ENCODE measurements around the gene ASXL2.
"Not testable (repeated sequence)": the region's sequence is repeated elsewhere in the genome, so short reads cannot be mapped to it uniquely, and the experiment has no call there.

ASXL2 gene

DNA sequence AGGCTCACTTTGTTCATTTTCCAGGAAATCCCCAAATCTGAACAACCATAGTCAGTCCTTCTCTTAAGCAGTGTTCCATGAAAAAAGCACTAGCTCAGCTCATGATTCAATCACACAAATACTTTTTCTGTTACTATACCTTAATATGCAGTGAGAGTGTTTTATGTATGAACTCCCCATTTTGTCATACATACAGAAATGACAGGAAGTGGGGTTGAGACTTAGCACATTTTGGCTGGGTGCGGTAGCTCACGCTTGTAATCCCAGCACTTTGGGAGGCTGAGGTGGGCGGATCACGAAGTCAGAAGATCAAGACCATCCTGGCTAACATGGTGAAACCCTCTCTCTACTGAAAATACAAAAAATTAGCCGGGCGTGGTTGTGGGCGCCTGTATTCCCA, 149.7 kb downstream of the ASXL2 start:
- no peak for DNase-seq

GRCh38 chr2:25726522-25726921, 151.8 kb downstream of the ASXL2 start:
- no peak for DNase-seq

DNA sequence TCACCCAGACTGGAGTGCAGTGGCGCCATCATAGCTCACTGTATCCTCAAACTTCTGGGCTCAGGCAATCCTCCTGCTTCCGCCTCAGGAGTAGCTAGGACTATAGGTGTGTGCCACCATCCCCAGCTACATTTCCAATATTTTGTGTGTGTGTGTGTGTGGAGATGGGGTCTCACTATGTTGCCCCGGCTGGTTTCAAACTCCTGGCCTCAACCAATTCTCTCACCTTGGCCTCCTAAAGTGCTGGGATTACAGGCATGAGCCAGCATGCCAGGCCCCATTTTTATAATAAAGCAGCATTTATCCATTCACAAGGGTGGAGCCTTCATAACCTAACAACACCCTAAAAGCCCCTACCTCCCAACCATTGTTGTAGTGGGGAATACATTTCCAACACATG, 152.4 kb downstream of the ASXL2 start:
- DNase-seq, result no peak

DNA sequence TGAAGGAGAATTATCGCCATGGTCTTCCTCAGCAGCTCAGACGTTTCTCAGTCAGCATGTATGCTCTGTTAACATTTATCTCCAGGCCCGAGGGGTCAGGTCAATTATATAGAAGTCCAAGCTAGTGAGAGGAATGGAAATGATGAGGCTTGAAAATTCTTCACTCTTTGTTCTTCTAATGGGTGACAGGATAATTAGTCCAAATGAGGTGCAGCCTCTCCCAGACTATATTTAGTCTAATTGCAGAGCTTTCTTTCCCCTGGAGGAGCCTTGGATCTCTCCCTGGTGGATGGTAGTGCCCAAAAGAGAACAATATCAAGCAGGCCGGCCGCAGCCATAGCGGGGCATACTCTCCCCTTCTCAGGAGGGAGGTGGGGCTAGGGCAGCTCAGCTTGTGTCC, 153.5 kb downstream of the ASXL2 start:
- DNase-seq, result no peak

GRCh38 chr2:25722224-25722623, 156.1 kb downstream of the ASXL2 start:
- DNase-seq, result no peak

DNA sequence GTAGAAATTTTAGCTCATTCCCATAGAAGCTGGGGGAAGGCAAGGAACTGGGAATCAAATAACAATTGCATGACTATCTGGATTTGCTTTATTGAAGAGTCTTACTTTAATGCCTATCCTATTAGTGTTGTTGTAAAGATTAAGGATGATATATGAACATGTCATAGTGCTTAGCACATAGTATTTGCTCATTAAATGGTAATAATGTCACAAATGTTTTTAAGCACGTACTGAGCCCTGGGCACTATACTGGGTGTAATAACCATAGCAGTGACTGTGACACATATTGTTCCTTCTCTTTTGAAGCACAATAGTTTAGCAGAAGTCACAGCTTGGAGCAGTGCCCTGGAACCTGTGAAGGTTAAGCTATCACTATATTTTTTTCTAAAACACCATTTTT, 157.7 kb downstream of the ASXL2 start:
- no peak for DNase-seq

GRCh38 chr2:25714740-25715139, 163.5 kb downstream of the ASXL2 start:
- DNase-seq, result no peak

- no peak for DNase-seq
These were observed 165.8 kb downstream of the ASXL2 start for GRCh38 chr2:25712455-25712854.

DNA sequence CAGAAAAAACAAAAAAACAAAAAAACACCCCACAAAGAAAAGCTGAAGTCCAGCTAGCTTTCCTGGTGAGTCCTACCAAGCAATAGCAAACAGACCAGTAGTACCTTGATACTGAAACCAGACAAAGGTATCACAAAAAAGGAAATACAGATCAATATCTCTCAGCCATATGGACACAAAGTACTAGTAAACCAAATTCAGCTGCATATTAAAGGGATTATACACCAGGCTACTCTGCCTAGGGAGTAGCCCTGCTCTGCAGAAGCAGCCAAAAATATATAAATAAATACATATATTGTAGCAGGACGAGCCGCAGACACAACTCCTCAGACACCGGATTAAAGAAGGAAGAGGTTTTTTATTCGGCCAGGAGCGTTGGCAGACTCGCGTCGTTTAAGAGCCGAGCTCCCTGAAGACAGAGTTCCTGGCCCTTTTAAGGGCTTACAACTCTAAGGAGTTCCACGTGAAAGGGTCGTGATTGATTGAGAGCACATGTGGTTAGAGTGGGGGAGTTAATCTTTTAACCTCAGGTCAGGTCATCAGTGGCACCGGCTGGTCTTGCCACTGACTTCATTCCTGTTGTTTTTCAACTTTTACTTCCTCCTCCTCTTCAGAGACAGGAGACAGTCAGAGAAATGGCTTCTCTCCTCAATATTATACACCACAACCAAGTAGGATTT, 166.5 kb downstream of the ASXL2 start:
- no peak for DNase-seq

DNA sequence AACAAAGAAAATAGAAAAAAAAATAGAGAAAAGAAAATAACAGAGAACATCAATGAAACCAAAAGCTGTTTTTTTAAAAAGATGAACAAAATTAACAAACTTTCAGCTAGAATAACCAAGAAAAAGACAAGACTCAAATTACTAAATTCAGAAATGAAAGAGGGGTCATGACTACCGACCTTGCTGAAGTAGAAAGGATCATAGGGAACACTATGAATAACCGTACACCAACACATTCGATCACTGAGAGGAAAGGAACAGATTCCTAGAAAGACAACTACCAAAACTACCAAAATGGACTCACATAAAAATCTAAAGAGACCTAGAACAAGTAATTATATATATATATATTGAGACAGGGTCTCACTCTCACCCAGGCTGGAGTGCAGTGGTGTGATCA, 167.5 kb downstream of the ASXL2 start:
- no peak for DNase-seq

GRCh38 chr2:25709349-25709748, 168.9 kb downstream of the ASXL2 start:
- DNase-seq, result no peak

GRCh38 chr2:25707927-25708590, 170.2 kb downstream of the ASXL2 start:
- no peak for DNase-seq

GRCh38 chr2:25705575-25705974, 172.7 kb downstream of the ASXL2 start:
- DNase-seq, result not testable (repeated sequence)

DNA sequence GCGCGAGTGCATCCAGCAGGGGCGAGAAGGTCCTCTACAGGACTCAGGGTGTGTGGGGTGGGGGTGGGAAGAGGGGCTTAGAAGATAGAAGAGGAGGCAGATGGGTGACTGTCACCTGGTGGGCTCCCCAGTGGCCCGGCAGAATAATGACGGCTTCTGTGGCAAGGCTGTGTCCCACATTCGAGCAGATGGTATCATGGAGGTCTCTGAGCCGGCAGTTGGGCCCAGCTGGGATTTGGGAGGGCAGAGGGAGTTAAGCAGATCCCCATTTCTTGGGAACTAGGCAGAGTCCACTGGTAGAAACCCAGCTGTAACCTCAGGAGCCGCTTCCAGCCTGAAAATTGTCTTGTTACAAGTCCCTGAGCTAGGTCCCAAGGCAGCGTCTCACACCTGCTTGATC, 176.5 kb downstream of the ASXL2 start:
- DNase-seq, result no peak

DNA sequence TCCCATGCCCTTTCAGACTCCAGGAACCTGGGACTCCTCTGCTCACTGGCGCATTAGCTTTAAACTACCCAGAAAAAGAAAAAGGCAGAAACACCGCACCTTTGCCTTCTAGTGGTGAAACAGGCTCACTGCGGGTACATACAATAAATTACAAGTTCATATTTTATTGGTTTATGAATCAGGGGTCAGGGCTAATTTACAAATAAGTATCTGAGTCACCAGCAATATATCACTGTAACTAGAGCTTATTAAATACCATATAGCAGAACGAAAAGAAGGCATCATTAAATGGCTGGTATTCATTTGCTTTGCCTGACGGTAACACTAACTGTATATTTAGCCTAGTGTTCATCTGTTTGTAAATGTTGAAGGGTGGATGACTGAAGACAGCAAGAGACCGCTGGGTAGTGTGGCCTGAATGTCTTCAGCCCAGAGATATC, 178.0 kb downstream of the ASXL2 start:
- DNase-seq, result peak; percentile 39 to 74

DNA sequence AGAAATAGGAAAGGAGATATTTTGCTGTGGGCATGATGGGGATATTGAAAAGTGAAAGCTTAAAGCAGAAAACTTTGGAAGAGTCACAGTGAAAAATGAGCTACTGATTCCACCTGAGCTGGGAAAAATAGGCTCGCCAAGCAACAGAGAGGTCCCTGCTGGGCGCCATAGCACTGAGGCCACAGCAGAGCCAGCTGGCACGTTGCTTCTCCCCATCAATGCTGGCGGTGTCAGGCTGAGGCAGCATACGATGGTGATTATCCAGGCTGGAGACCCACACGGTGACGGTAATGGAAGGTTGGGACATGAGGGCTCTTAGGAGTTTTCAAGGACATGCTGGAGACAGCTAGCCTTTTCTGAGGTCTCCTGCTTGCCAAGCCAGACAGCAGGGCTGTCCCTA, 179.1 kb downstream of the ASXL2 start:
- DNase-seq, result peak in 1 of 2 experiments; percentile 28

DNA sequence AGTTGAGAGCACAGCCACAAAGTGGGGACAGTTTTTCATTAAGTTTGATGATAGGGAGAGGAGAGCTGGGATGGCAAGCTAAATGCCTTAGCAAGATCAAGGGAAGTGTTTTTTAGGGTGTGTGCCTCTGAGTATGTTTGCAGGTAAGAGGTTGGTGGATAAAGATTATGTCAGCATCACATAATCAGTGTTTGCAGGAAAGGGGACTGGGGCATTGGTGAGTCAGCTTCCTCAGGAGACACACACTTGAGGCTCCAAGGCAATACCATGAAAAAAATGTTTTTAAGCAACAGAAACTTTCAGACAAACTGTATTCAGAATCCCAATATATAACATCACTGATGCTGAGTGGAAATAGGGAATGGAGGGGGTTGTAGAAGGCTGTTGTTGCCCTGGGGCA, 179.5 kb downstream of the ASXL2 start:
- no peak for DNase-seq

DNA sequence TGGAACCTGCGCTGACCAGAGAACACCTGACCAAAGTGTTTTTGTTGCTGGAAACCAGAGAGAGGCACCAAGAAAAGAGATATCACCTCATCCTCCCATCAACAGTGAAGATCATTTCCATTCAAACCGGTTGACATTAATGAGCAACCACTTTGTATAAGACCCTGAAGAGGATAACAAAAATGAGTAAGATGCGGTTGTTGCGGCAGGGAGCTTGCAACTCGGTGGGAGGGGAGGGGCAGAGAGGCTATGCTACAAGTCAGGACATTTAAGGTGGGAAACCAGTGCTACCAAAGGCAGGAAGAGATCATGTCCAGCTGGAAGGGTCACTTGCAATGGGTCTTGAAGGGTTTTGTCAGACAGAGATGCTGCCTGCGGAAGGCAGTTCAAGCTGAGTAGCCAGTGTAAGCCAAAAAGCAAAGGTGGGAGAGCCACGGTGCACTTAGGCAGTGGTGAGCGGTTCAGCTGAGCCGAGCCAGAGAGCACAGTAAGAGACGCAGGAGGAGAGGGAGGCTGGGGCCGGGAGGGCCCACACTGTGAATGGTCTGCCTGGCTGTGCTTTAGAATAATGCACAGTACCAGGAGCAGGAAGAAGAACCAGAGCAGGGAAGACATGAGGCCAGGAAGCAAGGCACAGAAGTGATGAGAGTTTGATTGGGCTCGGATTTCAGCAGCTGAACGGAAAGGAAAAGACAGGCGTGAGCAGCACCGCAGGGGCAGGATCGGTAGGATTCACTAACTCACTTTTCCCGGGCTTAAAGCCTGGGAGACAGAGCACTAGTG, 180.5 kb downstream of the ASXL2 start:
- peak in 1 of 2 experiments; percentile 29 for DNase-seq

- no peak for DNase-seq
These were observed 185.4 kb downstream of the ASXL2 start for GRCh38 chr2:25692737-25693445.

- DNase-seq, result no peak
These were observed 186.1 kb downstream of the ASXL2 start for GRCh38 chr2:25692143-25692542.

GRCh38 chr2:25690058-25690457, 188.2 kb downstream of the ASXL2 start:
- DNase-seq, result no peak

- no peak for DNase-seq
These were observed 190.1 kb downstream of the ASXL2 start for GRCh38 chr2:25688236-25688635.

DNA sequence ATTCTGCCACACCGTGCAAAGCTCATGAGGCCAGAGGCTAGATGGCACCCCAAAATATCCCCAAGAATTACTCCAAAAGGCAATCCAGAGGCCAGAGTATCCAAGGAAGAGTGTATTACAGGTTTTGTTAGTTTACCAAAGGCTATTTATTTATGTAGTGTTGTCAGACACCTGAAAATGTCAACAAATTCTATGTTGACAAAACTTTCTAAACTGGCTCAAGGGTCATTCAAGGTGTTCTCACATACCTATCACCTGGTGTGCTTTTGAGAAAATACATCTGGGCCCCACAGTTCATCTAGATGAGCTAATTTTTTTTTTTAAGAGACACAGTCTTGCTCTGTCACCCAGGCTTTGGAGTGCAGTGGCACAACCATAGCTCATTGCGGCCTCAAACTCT, 192.5 kb downstream of the ASXL2 start:
- DNase-seq, result no peak
